HG02840 (cell line): ENCODE results near the gene APBA1.
"Not testable (repeated sequence)": the region's sequence is repeated elsewhere in the genome, so short reads cannot be mapped to it uniquely, and the experiment has no call there.

Experiments
- ATAC-seq: cut with Tn5 transposase; IDR thresholded peaks from one replicate; pipeline ENCODE4 v1.9.1; 2021; ENCODE audit warnings: mild to moderate bottlenecking, moderate library complexity, moderate number of reproducible peaks; ENCODE audit not compliant: unreplicated experiment, low FRiP score

The APBA1 gene

DNA sequence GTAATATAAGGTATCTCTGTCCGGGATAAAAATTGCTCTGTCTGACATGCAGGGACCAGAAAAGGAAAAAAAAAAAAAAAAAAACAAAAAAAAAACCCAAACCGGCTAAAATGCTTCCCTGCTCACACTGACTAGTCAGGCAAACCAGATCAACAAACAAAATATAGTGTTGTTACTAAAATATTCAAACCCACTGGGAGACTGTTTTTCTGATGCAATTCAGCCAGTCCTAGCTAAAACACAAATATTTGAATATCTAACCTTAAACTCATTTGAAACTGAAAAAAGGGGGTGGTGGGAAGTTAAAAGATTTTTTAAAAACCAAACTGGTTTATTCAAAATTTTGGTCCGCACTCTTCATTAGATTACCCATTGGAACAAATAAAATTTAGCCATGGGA lies 61.0 kb downstream of the APBA1 start:
- no peak for ATAC-seq

DNA sequence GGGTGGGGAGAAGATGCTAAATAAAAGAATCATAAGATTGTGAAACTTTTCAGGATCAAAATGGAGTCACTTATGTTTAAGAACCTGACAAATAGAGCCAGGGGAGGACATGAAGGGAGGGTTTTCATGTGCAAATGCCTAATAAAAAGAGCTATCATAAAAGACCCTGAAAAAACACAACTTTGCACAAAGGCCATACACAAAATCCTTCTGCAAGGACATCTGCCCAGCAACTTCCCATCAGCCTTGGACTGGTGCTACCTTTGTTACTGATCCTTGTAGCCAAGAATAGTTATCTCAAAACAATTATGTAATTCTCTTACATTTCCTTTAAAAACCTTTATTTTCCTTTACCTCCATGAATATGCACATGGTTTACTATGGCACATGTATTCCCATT lies 63.0 kb downstream of the APBA1 start:
- ATAC-seq = no peak

DNA sequence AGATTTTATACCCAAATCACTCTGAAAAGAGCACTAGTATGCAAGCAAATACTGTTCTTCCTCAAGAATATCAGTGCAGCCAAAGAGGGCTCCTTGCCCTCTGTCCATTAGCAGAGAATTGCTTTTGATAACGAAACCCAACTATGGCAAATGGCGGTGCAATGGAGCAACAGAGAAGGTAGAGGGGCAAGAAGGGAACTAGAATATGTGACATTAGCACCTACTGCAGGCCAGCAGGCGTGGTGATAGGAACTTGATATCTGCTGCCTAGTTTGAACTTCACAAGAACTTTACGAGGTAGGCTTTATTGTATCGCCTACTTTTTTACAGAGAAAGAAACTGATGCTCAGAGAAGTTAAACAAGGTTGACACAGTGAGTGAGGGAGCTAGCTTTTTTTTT lies 66.1 kb downstream of the APBA1 start:
- ATAC-seq = no peak

GRCh38 chr9:69605406-69605805 lies 66.8 kb downstream of the APBA1 start:
- no peak for ATAC-seq

- ATAC-seq = no peak
Observed at GRCh38 chr9:69604568-69605219, 67.5 kb downstream of the APBA1 start.

DNA sequence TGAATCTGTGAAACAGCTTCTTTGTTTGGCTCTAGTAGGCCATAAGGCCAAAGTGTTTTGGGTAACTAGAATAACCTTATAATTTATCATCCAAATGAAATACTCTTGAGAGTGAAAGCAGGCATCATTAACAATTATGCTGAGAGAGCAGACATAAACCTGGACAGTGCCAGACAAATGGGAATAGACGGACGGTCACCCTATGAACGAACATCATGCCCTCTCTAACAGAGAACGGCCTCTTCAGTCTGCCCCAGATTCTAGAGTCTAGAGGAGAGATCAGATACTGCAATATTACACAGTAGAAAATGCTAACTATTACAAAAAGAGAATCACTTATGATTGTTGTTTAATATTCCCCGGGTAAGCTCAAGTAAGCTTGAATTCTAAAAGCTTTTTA lies 68.5 kb downstream of the APBA1 start:
- ATAC-seq = no peak

DNA sequence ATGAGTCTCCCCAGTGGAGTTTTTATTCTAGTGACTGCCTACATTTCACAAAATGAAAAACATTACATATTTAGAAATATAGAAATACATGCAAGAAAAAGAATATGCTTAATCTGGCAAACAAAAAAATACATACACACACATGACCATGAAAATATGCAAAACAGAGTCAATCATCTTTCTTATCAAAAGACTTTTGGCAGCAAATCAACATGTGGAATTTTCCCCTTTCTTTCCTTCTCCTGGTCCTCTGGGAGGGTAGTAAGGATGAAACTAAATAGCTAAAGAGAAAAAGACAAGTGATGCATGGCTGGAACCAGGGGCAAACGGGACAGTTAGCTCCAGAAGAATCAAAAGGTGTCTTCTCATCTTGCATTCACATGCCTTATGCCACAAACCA lies 69.4 kb downstream of the APBA1 start:
- ATAC-seq = no peak

DNA sequence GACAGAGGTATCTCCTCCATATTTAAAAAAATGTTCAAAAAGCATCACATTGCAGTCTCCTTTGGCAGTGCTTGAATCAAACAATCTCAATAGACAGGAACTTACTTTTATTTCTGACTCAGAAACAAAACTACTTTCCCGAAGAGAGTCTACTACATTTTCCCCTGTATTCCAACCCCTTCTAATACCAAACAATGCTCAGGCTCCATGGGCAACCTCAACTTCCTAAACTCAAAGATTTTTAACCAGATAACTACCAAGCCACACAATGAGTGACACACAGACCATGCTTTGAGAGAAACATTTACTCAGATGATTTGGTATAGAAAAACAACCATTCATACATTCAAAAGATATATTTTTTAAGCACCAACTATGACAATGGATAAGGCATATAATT lies 70.5 kb downstream of the APBA1 start:
- ATAC-seq = no peak

DNA sequence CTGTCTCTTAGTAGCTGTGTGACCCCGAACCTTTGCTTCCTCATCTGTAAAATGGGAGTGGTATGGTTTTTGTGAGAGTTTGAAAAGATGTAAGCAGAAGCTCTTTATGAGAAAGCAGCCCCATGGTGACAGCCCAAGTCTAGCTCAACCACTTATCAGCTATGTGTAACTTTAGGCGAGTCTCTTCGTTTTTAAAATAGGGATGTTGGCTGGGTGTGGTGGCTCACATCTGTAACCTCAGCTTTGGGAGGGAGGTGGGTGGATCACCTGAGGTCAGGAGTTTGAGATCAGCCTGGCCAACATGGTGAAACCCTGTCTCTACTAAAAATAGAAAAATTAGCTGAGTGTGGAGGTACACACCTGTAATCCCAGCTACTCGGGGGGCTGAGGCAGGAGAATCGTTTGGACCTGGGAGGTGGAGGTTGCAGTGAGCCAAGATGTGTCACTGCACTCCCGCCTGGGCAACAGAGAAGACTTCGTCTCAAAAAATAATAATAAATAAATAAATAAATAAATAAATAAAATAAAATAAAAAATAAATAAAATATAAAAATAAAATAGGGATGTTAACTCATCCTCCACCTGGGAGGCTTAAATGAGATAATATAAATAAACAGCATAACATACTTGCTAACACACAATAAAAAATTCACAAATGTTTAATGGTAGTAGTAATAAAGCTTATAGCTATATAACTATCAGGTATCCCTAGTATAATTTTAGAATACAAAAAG lies 71.7 kb downstream of the APBA1 start:
- no peak for ATAC-seq

- ATAC-seq = no peak
Observed at GRCh38 chr9:69599232-69599971, 72.8 kb downstream of the APBA1 start.

GRCh38 chr9:69596906-69597305 lies 75.3 kb downstream of the APBA1 start:
- ATAC-seq = not testable (repeated sequence)

DNA sequence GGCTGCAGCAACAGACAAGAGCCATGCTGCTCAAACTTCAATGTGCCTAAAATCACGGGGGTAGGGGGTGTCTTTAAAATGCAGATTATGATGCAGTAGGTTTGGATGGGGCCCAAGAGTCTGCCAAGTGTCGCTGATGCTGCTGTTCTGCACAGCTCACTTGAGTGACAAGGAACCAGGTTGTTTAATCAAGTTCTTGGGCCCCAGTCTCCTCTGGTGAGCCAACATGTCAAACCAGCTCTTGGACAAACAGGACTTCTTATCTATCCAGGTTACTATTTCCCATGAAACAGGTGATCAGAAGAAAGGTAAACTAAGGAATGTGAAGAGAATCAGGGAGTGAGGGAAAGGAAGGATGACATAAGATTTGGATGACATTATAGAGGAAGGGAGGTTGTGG lies 78.0 kb downstream of the APBA1 start:
- no peak for ATAC-seq

- ATAC-seq = no peak
Observed at GRCh38 chr9:69593756-69594155, 78.4 kb downstream of the APBA1 start.

GRCh38 chr9:69593301-69593700 lies 78.9 kb downstream of the APBA1 start:
- no peak for ATAC-seq

GRCh38 chr9:69590266-69590665 lies 81.9 kb downstream of the APBA1 start:
- no peak for ATAC-seq

GRCh38 chr9:69589156-69589555 lies 83.0 kb downstream of the APBA1 start:
- no peak for ATAC-seq

- no peak for ATAC-seq
Observed at GRCh38 chr9:69585571-69585970, 86.6 kb downstream of the APBA1 start.

DNA sequence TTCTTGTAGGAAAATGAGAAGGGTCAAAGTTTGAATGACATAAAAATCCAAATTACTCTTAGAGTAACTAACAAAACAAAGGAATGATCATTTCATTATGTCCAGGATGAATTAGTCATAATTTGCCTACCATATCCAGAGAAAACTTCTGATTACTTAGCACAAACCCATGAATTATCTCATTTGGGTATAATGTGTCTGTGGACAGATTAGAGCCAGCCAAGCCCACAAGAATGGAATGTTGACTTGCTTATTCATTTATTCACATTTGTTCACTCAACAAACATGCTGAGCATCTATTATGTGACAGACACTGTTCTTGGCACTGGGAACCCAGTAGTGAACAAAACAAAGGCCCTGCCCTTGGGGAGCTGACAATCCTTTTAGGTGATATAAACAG lies 87.4 kb downstream of the APBA1 start:
- no peak for ATAC-seq

DNA sequence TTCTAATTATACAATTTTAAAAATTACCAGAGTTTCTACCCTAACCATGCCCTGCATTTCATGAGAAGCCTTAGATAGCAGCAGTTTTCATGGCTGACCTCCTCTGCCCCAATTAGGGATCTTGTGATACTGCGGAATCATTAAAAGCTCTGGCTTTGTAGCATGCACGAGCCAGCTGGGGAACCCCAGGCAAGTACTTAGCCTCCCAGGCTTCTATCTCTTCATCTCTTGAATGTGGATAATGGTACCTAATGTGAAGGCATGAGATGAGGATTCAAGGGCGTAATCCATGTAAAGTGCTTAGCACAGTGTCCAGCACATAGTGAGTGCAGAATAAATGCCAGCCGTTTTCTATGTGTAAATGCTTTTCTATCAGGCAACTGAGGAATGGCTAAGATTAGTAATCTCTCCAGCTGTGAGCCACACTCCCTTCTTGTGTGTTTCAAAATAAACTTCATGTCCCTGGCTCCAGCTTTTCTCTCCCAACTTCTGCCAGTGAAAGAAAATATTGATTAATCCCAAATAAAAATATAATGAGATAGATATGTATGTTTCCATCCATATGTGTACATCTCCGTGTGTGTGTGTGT lies 88.4 kb downstream of the APBA1 start:
- no peak for ATAC-seq

- ATAC-seq = no peak
Observed at GRCh38 chr9:69582544-69583297, 89.5 kb downstream of the APBA1 start.

DNA sequence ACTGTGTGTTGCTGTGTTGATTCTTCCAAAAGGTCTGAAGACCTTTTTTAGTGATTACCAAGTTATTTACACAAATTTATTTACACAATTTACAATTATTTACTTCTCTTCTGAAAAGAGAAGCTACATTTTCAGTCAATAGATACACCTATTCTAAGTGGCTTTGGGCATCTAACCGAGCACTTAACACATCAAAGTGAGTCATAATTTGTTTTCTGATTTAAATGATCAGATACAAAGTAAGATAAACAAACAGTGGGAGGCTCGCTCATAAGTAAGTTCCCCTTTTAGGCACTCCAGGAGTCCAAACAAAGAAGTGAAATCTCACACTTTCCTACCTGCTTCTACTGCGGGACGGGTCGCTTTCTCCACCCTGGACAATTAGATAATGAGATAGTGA lies 90.2 kb downstream of the APBA1 start:
- no peak for ATAC-seq
